Hepatic stellate cell (primary cell): Measurements from ENCODE around the gene STOX1.
"Not testable (repeated sequence)": the region's sequence is repeated elsewhere in the genome, so short reads cannot be mapped to it uniquely, and the experiment has no call there.

ENCODE experiments used
- DNase-seq: peaks from one replicate; pipeline ENCODE4 v3.0.0; 2011; ENCODE audit warnings: low spot score

STOX1 gene

GRCh38 chr10:68826764-68827591 lies at the start of gene STOX1:
Gene STOX1 (plus strand): TSS chr10:68827531. CDS start chr10:68827624, 93 bp downstream.
- peak; percentile 56 for DNase-seq

- DNase-seq: no peak
These were observed 45.4 kb upstream of the STOX1 start for GRCh38 chr10:68781613-68782574.

GRCh38 chr10:68784476-68784875 lies 42.9 kb upstream of the STOX1 start:
- no peak for DNase-seq

GRCh38 chr10:68787813-68788212 lies 39.5 kb upstream of the STOX1 start:
- DNase-seq: no peak

GRCh38 chr10:68790476-68790875 lies 36.9 kb upstream of the STOX1 start:
- DNase-seq: no peak

- DNase-seq: no peak
These were observed 35.2 kb upstream of the STOX1 start for GRCh38 chr10:68792115-68792514.

- DNase-seq: no peak
These were observed 31.3 kb upstream of the STOX1 start for GRCh38 chr10:68795886-68796532.

- DNase-seq: no peak
These were observed 30.7 kb upstream of the STOX1 start for GRCh38 chr10:68796605-68797004.

- DNase-seq: no peak
These were observed 27.1 kb upstream of the STOX1 start for GRCh38 chr10:68800211-68800610.

GRCh38 chr10:68804692-68805091 lies 22.6 kb upstream of the STOX1 start:
- no peak for DNase-seq

- not testable (repeated sequence) for DNase-seq
These were observed 16.5 kb upstream of the STOX1 start for GRCh38 chr10:68810830-68811229.

GRCh38 chr10:68811314-68812009 lies 15.9 kb upstream of the STOX1 start:
- DNase-seq: no peak

- DNase-seq: no peak
These were observed 14.9 kb upstream of the STOX1 start for GRCh38 chr10:68812420-68812819.

- no peak for DNase-seq
These were observed 13.8 kb upstream of the STOX1 start for GRCh38 chr10:68813559-68813958.

- DNase-seq: no peak
These were observed 10.4 kb upstream of the STOX1 start for GRCh38 chr10:68816796-68817412.

- not testable (repeated sequence) for DNase-seq
These were observed 7.0 kb upstream of the STOX1 start for GRCh38 chr10:68820359-68820758.

GRCh38 chr10:68822626-68823025 lies 4.7 kb upstream of the STOX1 start:
- not testable (repeated sequence) for DNase-seq

GRCh38 chr10:68827592-68827959 lies 245 bp downstream of the STOX1 start:
- DNase-seq: not testable (repeated sequence)

- DNase-seq: not testable (repeated sequence)
These were observed 811 bp downstream of the STOX1 start for GRCh38 chr10:68828083-68828601.

GRCh38 chr10:68828833-68829232 lies 1.5 kb downstream of the STOX1 start:
- no peak for DNase-seq

- no peak for DNase-seq
These were observed 2.2 kb downstream of the STOX1 start for GRCh38 chr10:68829521-68829920.
